Activated CD4-positive, alpha-beta T cell treated with anti-CD3 and anti-CD28 coated beads, Interleukin-2, Interleukin-6, amounts not matched to agents 100 ng/mL and 50 ng/mL, durations not matched to agents 16 hours and 8 hours (primary cell): ENCODE data around the gene TCERG1L.
"Not testable (repeated sequence)": the region's sequence is repeated elsewhere in the genome, so short reads cannot be mapped to it uniquely, and the experiment has no call there.

ENCODE experiments used
- DNase-seq: peaks from one replicate; pipeline ENCODE4 v3.0.0-alpha.2; 2020

Gene TCERG1L

GRCh38 chr10:131159771-131160170, 151.8 kb downstream of the TCERG1L start:
- DNase-seq: no peak

- DNase-seq: no peak
Observed at GRCh38 chr10:131158695-131159094, 152.8 kb downstream of the TCERG1L start.

- no peak for DNase-seq
Observed at GRCh38 chr10:131157899-131158298, 153.6 kb downstream of the TCERG1L start.

GRCh38 chr10:131155876-131156230, 155.7 kb downstream of the TCERG1L start:
- no peak for DNase-seq

- DNase-seq: no peak
Observed at GRCh38 chr10:131155218-131155875, 156.2 kb downstream of the TCERG1L start.

- DNase-seq: no peak
Observed at GRCh38 chr10:131154306-131155025, 157.1 kb downstream of the TCERG1L start.

GRCh38 chr10:131152456-131152855, 159.1 kb downstream of the TCERG1L start:
- not testable (repeated sequence) for DNase-seq

- DNase-seq: no peak
Observed at GRCh38 chr10:131150126-131150525, 161.4 kb downstream of the TCERG1L start.

GRCh38 chr10:131149586-131149985, 161.9 kb downstream of the TCERG1L start:
- DNase-seq: no peak

- DNase-seq: no peak
Observed at GRCh38 chr10:131149111-131149510, 162.4 kb downstream of the TCERG1L start.

- no peak for DNase-seq
Observed at GRCh38 chr10:131148270-131148669, 163.3 kb downstream of the TCERG1L start.

GRCh38 chr10:131147301-131147975, 164.1 kb downstream of the TCERG1L start:
- DNase-seq: no peak

- DNase-seq: no peak
Observed at GRCh38 chr10:131146790-131147189, 164.7 kb downstream of the TCERG1L start.

- DNase-seq: no peak
Observed at GRCh38 chr10:131145756-131146155, 165.8 kb downstream of the TCERG1L start.

- no peak for DNase-seq
Observed at GRCh38 chr10:131144711-131145375, 166.7 kb downstream of the TCERG1L start.

GRCh38 chr10:131144196-131144595, 167.3 kb downstream of the TCERG1L start:
- no peak for DNase-seq

GRCh38 chr10:131143425-131144165, 167.9 kb downstream of the TCERG1L start:
- no peak for DNase-seq

GRCh38 chr10:131142517-131143380, 168.8 kb downstream of the TCERG1L start:
- no peak for DNase-seq

GRCh38 chr10:131141645-131142516, 169.6 kb downstream of the TCERG1L start:
- DNase-seq: no peak

- DNase-seq: no peak
Observed at GRCh38 chr10:131141207-131141606, 170.3 kb downstream of the TCERG1L start.

GRCh38 chr10:131140606-131141005, 170.9 kb downstream of the TCERG1L start:
- no peak for DNase-seq
